ENCODE measurements around the gene RAD50. TPM values are rescaled to one million over a fixed set of nuclear protein-coding genes. Genes with fewer than 3 reads are reported as not detected.

The RAD50 gene
- total RNA-seq (2022; extraction: Qiagen RNA extraction), result 30.6 to 37.3 TPM (median 34.2 TPM) in 5 replicates

GRCh38 chr5:132556763-132557477 lies at the start of gene RAD50:
Gene RAD50, plus strand, starts transcription at chr5:132556977. Its CDS starts 348 bp downstream, at chr5:132557325.

GRCh38 chr5:132543472-132544201 lies 13.1 kb upstream of the RAD50 start, which contains the start of gene IL5:
Gene IL5, minus strand, starts transcription at chr5:132543522. Its CDS starts 44 bp downstream, at chr5:132543478.

GRCh38 chr5:132657676-132658380 lies 101.1 kb downstream of the RAD50 start, which contains the start of gene IL13:
Gene IL13, plus strand, starts transcription at chr5:132658173. Its CDS starts 14 bp downstream, at chr5:132658187.

GRCh38 chr5:132673939-132674630 lies 117.3 kb downstream of the RAD50 start, which contains the start of gene IL4:
Gene IL4, plus strand, starts transcription at chr5:132673989. Its CDS starts 62 bp downstream, at chr5:132674051.

Other genes starting within 250 kb of the RAD50 start
- 50.3 to 69.0 TPM (median 66.0 TPM) in 5 replicates for gene SLC22A5, start 187.3 kb upstream of the RAD50 start, total RNA-seq (2022; extraction: Qiagen RNA extraction)
- gene IRF1, start 66.2 kb upstream of the RAD50 start, total RNA-seq (2022; extraction: Qiagen RNA extraction), result 22.5 to 31.8 TPM (median 29.8 TPM) in 5 replicates
- 0.47 TPM in 1 of 5 replicates, not detected in the others for gene IL5, start 13.5 kb upstream of the RAD50 start, total RNA-seq (2022; extraction: Qiagen RNA extraction)
- gene IL13, start 101.2 kb downstream of the RAD50 start, total RNA-seq (2022; extraction: Qiagen RNA extraction), result 0.07 TPM in 1 of 5 replicates, not detected in the others
- gene IL4, start 117.0 kb downstream of the RAD50 start, total RNA-seq (2022; extraction: Qiagen RNA extraction), result not detected in 5 replicates
- 8.7 to 11.6 TPM (median 10.8 TPM) in 5 replicates for gene KIF3A, start 180.6 kb downstream of the RAD50 start, total RNA-seq (2022; extraction: Qiagen RNA extraction)
- 0.06 to 0.12 TPM (median 0.08 TPM) in 5 replicates for gene CCNI2, start 190.4 kb downstream of the RAD50 start, total RNA-seq (2022; extraction: Qiagen RNA extraction)
- 15.8 to 23.8 TPM (median 20.0 TPM) in 5 replicates for gene SEPTIN8, start 220.3 kb downstream of the RAD50 start, total RNA-seq (2022; extraction: Qiagen RNA extraction)

Measured in A549 treated with dexamethasone at 1 μM for 4 hours (cell line).